DMS114 treated with DMSO at 0.1 percent for 48 hours (cell line): Measurements from ENCODE around the gene ZNF385C.

Experiments
- DNase-seq: peaks from one replicate; lab custom pipeline; 2025; ENCODE audit not compliant: unreplicated experiment; lab: John Stamatoyannopoulos, UW

Gene ZNF385C

DNA sequence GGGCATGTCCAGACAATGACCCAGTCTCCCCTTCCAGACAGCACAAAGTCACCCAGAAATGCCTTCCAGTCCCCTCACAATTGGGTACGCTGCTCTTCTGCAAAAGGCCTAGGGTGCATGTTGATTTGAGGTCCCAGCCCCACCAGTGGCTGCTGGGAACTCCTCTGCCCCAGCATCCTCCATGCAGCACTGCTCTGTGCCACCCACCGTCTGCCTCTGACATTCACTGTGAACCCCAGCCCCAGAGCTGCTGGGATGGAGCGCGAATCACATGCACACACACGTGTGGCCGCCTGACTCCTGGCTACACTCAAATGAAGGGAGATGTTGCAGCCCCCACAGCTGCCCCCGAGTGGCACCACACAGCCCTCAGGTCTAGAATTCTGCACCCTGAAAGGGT lies 46.6 kb downstream of the ZNF385C start:
- DNase-seq: no peak

DNA sequence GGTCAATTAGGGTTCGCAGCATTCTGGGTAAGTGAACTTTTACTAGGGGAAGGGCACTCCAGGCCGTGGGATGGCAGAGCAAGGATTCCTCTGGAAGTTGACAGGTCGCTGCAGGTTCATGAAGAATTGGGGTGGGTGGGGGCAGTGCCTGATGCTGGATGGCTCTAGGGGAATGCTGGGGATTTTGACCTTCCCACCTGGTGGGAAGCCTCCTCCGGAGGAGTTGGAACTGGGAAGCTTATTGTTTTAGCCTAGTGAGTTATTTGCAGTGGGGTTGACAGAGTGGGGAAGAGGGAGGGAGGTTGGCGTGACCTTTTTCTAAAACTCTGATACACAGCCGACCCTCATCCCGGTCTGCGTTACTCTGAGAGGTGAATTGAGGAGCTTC lies 47.3 kb downstream of the ZNF385C start:
- no peak for DNase-seq

DNA sequence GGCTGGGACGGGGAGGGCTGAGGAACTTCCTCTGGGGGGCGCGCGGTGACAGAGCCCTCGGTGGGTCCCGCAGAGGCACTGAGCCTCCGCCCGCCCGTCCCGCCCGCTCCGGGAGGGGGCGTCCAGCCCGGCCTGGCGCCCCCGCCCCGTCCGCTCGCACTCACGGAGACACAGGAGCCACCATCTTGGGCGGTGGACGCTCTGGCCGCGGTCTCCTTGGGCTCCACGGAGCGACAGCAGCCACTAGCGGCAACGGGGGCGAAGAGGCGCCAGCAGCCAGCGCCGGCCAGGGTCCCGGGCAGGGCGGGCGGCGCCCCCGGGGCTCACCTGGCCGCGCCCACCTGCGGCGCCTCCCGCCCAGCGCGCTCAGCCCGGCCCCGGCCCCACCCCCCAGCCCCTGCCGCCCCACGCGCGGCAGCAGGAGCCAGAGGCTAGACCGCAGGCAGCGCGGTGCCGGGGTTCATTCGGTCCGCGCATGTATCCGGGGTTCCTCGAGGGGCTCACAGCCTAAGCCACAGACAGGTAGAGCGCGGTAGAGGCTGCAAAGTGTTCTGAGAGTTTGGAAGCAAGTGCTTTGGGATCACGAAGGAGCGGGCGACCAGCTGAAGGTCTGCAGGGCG lies 47.8 kb downstream of the ZNF385C start, which contains the start of gene C17orf113:
Gene C17orf113 (minus strand): TSS at position 209 of the 620 bp plus-strand sequence. CDS start 7,225 bp downstream, outside the sequence.
- DNase-seq: peak; percentile 27

DNA sequence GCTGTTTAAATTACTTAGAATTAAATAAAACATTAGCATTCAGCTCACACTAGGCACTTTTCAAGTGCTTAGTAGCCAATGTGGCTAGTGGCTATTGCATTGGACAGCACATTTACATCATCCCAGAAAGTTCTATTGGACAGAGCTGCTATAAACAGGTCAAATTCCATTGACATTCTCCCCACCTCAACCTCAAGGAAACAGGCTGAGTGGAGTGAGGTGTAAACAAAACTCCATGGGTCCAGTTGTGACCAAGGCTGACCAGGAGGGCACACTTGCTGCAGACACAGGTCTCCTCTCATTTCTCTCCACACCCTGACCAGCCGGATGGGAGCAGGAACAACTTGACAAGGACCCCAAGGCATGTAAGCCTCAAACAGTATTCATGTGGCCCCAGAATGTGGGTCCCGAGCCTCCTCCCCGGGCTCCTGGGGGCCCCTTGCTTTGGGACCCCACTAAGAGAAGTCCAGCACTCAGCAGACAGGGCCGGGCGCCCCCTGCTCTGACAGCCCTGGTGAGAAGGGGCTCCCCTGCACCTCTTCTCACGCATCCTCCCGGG lies 48.4 kb downstream of the ZNF385C start:
- no peak for DNase-seq

DNA sequence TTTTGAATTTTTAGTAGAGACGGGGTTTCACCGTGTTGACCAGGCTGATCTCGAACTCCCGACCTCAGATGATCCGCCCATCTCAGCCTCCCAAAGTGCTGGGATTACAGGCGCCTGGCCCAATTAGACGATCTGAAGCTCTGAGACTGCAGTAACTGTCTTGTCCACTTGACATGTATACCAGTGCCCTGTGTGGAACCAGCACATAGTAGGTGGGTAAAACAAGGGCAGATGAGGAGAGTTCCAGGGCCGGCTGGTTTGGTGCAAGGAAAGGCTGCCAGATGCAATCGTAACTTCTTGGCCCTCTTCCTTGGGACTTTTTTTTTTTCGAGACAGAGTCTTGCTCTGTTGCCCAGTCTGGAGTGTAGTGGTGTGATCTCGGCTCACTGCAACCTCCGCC lies 50.9 kb downstream of the ZNF385C start:
- no peak for DNase-seq

DNA sequence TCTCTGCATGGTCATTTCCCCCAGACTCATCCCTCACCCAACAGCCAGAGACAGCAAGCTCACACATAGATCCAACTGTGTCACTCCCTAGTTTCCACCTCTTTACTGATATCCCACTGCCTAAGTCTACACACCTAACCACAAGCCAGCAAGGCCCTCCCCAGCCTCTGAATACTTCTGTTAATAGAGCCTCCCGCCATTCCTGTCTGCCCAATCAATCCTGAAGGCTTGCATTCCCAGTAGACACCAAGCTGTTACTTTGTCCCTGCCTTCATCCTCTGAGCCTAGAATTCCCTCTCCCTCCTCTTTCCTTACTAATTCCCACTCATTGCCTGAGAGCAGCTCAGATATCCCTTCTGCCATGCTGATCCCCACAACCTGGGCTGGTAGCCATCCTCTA lies 52.6 kb downstream of the ZNF385C start:
- no peak for DNase-seq

DNA sequence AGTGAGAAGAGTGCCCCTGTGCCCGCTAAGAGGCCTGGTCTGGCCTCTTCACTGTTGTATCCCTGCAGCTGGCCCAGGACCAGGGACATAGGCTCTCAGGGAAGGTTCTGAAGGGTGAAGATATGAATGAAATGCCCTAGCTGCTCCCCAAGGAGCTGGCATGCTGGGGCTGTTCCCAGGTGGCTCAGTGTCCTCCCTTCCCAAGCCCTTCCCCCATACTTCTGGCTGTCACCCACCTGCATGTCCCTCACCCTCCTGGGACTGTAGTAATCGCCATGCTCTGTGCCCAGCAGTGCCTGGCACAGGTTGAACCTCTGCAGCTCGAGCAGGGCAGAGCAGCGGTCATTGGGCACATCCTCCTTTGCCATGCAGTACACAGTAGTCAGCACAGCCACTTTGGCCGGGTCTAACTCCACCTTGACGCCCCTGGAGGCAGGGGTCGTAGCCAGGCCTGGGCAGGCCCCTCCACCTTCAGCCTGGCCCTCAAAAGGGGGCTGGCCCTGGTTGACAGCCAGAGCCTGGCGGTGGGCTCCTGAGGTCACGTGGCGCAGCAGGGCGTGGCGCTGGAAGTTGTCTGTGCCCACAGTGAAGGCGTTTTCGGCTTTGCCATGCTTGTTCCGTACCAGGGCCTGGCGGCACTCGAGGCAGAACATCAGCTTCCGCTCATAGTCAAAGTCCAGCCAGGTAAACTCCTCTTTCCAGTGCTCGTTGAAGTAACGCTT lies 55.5 kb downstream of the ZNF385C start:
- DNase-seq: no peak

DNA sequence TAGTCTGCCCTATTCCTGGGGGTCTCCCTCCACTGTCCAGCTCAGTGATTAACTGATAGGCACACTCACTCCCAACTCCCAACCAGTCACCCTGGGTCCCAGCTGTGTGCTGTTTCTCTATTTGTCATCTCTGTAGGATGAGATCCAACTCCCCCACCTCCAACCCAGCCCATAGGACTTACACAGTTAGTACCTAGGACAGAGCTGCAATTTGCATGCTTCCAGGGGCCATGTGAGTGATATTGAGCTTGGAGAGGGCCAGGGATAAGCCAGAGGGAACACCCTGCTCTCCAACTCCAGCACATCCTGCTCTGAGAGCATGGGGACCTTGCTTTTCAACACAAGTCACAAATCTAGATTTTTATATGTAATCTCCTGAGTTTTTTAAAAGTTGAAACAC lies 56.7 kb downstream of the ZNF385C start:
- DNase-seq: no peak

DNA sequence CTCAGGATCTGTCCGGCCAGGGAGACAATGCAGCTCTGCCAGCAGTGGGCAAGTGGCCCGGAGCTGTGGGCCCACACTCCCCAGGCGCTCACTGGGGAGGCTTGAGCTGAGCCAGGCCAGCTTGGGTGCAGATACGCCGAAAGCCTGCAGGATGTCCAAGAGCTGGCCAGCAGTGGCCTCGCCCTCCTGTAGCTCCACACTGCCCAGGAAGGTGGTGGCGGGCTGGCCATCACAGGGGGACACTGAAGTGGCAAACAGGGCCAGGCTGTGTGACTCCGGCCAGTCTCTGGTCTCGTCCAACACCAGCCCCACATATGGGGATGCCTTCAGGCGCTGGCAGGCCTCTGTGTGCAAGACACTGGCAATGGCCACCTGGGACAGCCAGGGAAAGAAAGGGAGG lies 57.5 kb downstream of the ZNF385C start:
- no peak for DNase-seq

DNA sequence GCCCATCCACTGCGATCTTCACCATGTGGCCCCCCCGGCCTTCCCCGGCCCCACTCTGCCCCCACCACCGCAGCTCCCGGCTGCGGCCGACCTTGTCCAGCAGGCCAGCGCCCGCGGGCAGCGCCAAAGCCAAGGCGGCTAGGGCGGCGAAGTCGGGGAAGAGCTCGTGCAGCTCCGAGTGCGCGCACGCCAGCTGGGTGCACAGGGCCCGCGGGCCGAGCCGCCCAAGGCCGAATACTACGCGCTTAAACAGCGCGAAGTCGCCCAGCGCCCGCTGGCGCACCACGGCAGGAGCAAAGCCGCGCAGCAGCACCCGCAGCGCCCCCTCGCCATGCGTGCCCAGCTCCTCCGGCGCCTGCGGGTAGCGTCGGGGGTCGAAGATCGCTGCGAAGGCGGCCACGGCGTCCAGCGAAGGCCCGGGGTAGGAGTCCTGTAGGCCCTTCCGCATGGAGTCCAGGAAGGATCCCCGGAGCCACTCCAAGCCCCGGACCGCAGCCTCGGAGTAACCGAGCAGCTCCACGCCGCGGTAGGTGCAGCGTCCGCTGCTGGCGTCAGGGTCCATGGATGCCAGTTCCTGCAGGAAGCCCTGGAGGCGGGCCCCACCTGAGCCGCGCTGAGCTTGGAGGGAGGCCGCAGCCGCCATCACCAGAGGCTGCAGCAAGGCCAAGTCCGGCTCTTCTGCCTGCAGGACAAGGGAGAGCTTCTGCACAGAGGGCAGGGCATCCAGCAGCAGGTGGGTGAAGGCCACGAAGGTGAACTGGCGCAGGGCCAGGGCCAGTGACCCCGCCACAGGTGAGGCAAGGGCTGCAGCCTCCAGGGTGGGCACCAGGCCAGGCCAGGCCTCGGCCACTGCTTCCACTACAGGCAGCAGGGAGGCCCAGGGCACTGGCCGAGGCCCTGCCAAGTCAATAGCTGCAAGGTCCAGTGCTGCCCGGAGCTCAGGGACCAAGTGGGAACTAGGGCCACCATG lies 58.2 kb downstream of the ZNF385C start:
- DNase-seq: no peak

DNA sequence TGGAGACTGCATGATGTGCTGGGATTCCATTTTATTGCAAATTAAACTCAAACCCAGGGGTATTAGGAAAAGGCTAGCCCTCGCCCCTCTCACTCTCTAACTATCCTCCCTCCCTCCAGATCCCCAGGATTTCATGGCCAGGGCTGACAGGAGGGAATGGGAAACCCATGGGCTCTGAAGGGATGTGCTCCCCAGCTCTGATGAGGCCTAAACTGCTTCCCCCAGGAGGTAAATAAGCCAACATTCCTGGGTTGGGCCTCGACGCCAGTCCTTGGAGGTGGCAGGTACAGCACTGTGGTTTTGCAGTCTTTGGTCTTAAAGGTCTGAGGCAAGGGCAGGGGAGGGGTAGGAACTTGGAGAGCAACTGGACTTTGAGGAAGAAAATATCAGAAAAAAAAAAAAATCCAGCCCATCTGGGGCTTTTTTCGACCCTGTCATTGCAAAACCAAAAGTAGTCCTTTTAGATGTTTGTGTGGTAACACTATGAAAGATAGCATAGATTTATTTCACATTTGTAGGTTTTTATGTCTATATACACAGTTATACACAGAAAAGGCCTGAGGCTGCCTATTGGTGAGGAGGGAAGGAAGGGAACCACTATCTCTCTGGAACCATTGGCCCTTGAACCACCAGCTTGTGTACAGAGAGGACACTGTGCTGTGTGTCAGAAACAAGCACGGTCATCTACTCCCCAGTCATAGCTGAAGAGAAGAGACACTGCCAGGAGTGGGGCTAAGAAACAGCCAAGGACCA lies 59.9 kb downstream of the ZNF385C start:
- no peak for DNase-seq

DNA sequence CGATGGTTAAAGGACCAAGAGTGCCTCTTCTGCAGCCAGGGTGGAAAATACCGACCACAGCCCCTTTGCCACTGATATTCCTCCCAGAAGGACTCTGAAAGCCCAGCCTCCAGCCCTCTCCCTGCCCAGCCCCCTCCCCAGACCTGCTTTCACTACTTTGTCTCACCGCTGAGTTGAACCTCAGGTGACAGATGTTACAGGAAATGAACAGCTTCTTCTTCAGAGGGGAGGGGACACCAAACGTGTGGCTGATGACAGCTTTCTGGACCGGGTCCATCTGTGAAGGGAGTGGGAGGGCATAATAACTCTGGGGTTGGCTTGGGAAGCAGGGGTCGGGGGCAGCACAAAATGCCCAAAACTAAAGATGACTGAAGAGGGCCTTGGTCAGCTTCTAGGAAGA lies 64.2 kb downstream of the ZNF385C start:
- no peak for DNase-seq

DNA sequence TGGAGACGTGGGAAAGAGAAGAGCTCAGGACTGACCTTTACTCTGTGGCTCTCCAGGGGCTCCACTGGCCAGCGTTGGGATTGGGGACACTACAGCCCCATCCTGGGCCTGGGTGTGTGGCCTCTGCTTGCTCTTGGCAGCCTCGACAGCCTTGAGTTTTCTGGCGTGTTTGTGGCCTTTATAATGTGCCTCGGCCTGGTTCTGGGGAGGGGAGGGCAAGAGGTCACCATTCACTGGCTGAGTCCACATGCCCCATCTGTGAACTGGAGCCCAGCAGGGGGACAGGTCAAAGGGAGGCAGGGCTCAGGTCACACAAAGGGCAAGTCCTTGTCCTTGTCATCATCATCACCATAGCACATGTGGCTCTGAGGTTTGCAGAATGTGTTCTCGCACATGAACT lies 66.7 kb downstream of the ZNF385C start:
- DNase-seq: no peak

DNA sequence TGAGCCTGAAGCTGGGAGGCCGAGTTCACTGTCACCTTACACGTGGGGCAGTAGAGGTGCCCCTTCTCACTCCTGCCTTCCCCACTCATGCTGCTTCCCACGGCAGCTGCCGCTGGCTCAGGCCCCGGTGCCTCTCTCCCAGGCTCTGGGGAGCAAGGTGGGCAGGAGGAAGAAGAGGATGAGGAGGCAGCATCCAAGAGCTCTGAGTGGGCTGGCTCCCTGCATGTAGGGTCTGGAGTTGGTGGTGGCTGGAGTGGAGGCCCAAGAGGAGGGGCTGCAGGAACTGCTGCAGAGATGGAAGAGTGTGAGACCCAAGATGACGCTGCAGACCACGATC lies 69.5 kb downstream of the ZNF385C start:
- no peak for DNase-seq

DNA sequence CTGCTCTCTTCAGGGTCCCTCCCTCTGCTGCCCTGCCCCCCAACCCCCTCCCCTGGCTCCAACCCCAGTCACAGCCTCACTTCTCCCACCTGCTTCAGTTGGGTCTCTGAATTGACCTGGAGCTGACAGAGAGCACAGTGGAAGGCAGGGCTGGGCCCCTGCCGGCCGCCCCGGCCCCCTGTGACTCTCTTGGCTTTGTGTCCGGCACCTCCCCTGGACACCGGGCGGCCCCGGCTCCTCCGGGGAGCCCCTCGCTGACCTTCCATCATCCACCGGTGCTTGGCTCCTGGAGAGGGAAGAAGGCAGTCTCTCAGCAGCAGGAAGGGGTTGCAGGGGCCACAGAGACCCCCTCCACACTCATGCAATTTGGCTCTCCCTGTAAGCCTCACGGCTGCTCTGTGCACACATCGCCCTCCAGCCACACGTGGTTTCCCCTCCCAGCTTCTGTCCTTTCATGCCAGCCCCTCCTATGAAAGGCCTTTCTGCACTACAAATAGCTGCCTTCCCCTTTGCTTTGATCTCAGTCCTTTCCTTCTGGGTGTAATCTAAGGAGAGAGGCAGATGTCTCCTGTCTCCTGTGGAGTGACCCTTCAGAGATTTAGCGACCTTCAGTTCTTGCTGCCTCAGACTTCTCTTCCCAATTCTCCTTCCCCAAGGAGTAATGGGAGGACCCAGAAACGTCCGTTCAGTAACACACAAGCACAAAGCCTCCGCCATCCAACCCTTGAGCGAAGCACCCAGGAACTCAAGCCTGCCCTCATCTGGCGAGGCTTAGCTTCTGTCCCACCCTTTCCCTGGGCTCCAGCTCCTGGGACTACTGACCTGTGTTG lies 70.1 kb downstream of the ZNF385C start:
- DNase-seq: no peak

DNA sequence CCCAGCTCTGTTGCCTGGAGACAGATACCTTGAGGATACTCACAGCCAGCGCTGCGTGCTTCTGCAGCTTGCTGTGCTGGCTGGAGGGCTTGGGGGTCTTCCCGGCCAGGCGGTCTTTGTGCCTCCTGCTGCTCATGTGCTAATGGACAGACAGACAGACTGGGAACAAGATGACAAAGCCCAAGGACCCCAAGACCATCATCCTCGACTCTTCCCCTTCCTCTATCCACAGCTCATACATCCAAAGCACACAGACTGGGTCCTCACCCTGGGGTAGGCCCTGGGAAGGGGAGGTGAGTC lies 70.7 kb downstream of the ZNF385C start:
- DNase-seq: no peak

DNA sequence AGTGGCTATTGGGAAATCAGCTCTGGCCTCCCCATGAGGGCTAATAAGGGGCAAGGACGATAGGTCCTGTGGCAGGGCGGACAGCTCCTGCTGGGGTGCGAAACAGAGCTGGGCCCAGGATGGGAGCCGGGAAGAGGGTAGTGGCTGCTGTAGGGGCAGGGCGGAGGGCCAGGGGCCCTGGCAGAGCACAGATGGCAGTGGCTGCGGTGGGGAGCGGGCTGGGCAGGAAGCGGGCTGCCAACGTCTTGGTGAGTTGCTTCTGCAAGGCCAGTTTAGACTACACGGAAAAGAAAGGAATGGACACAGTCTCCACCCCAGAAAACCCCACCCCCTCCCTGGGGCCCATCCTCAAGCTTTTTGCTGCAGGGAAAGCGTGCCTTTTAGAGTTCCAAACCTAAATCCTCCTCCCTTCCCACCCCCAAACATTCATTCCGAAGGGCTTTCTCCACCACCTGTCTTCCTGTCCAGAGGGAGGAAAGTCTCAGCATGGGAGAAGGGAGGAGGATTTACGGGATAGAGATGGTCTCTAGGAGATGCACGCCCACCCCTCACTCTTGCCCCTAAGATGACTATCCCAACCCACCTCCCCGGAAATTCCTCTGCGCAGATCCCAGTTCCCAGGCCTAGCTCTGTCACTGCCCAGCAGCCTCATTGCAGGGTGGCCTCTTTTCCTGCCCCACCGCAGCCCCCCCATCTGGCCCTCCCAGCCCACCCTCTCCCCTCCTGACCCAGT lies 71.2 kb downstream of the ZNF385C start:
- DNase-seq: no peak

DNA sequence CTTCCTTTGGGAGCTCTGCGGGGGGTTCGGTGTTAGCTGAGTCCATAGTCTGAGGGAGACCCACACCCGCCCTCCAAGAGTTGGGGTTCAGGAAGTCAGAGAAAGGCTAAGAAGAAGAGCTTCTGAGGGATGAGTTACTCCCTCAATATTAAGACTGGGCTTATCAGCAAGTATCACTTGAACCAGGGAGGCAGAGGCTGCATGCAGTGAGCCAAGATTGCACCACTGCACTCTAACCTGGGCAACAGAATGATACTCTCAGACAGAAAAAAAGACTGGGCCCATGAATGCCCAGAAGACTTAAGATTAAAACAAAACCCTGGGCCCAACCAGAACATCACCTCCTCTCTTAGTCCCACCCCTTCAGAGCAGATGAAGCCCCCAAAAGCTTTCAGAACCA lies 72.3 kb downstream of the ZNF385C start:
- DNase-seq: no peak

DNA sequence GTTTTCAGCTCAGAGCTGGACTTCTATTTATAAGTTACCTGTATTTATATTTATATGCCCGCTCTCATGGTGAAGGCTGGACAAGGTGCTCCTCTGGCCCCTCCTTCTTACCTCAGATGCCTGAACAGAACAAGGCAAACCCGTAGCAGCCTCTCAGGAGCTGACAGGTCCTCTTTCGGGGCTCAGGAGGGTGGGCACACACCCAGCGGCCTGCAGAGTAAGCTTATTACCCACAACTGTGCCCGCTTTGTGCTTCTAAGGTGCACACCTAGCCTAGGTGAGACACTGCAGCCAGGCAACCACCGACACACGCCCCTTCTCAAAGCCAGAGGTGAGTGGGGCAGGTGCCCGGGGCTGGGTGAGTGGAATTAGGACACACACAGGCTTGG lies 73.1 kb downstream of the ZNF385C start:
- DNase-seq: no peak
